Esophagus muscularis mucosa (tissue), 4 donors: ENCODE measurements around the gene KCNQ1. TPM values are rescaled to one million over a fixed set of nuclear protein-coding genes. Genes with fewer than 3 reads are reported as not detected.

Experiments used
- DNase-seq: peaks from one replicate; pipeline ENCODE4 v3.0.0-alpha.2; 2017; ENCODE audit errors: extremely low spot score
- H3K27ac ChIP-seq, 4 donors: fragments of 200-600 bp; sonication (generic); replicated peaks in 1 of 4; 1 replicate in 3 of 4; 2 replicates in 1 of 4; pipeline ENCODE4 v1.5.1; 2016 to 2019; ENCODE audit warnings: mild to moderate bottlenecking in 1 of 4
- H3K27me3 ChIP-seq, 4 donors: fragments of 200-600 bp; sonication (generic); one replicate each; pipeline versions ENCODE4 v1.5.1 to v1.6.0; 2016 to 2019
- H3K36me3 ChIP-seq, 4 donors: fragments of 200-600 bp; sonication (generic); one replicate each; pipeline ENCODE4 v1.5.1; 2016 to 2019
- H3K4me1 ChIP-seq, 4 donors: fragments of 200-600 bp; sonication (generic); one replicate each; pipeline ENCODE4 v1.5.1; 2016 to 2019
- H3K4me3 ChIP-seq, 4 donors: fragments of 200-600 bp; sonication (generic); 1 replicate in 2 of 4; 2 replicates in 2 of 4; pipeline ENCODE4 v1.5.1; 2016 to 2019; ENCODE audit warnings: mild to moderate bottlenecking in 4 of 4, moderate library complexity in 1 of 4
- H3K9me3 ChIP-seq, 4 donors: fragments of 200-600 bp; sonication (generic); 1 replicate in 3 of 4; 2 replicates in 1 of 4; pipeline ENCODE4 v1.5.1; 2016 to 2019
- EP300 ChIP-seq: sonication (generic); formaldehyde crosslinking; IDR thresholded peaks from one replicate; pipeline ENCODE4 v1.6.1; 2017; ENCODE audit warnings: antibody characterized with exemption
- POLR2A ChIP-seq: fragments of 450-650 bp; IDR thresholded peaks from one replicate; pipeline ENCODE4 v1.6.1; 2017; ENCODE audit warnings: antibody characterized with exemption, moderate library complexity, mild to moderate bottlenecking, low read depth
- POLR2AphosphoS5 ChIP-seq, 2 donors: sonication (generic); formaldehyde crosslinking; IDR thresholded peaks; one replicate each; pipeline ENCODE4 v1.6.1; 2017; ENCODE audit warnings: antibody characterized with exemption in 2 of 2
- WGBS: methylation state at CpG from one replicate; pipeline ENCODE4 v1.1.5; 2018; 5-methylcytosine and 5-hydroxymethylcytosine counted together
- intact Hi-C: fragments of 100-400 bp; cut with DNase I; formaldehyde crosslinking; loops from one replicate; pipeline ENCODE4 v1.15.1; 2023
- total RNA-seq, 4 donors: library from RNA; depleted of rRNA; stranded (reverse); fragments of >200 nt; gene quantifications; one replicate each; pipeline versions ENCODE4 v1.1.0 to v1.2.1, GENCODE V29; 2016
- TF ChIP-seq, protein P1 (sequence below), 3 experiments: fragments of 200-600 bp in 2 of 3; fragments of 450-650 bp in 1 of 3; sonication (generic) in 2 of 3; IDR thresholded peaks; one replicate each; pipeline ENCODE4 v1.5.1; 2017 to 2019; ENCODE audit warnings: antibody characterized with exemption in 3 of 3, mild to moderate bottlenecking in 2 of 3, moderate library complexity in 1 of 3

The KCNQ1 gene
- total RNA-seq, 4 donors from 2014 or later: 2.1 to 5.9 (median 4.3) TPM

DNA sequence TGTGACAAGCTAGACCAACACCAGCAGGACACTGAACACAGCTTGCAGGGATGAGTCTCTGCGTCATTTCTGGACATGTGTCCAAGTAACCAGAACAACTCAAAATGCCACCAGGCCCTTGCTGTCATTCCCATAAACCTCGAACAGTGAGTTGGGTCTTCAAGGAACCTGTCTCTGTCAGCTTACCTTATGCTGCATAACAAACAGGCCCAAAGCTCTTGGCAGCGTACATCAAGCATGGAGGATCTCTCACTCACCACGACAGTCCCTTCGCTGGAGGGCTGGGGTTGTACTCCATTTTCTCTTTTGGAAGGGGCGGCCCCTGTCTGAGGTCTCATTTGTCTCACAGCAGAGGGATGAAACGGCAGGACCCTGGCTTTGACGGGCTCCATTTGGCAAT lies 434.0 kb downstream of the KCNQ1 start:
- Histone ChIP-seq H3K4me3 (no peak overlapping the region), H3K9me3 (peaks cover 0 to 7% (median 2%) of the 10 kb centered on the region in 4 donors), H3K27ac (no peak overlapping the region), H3K4me1 (peaks cover 10 to 33% (median 25%) of the 10 kb centered on the region in 4 donors), H3K27me3 (no peaks in the 10 kb centered on the region), H3K36me3 (peaks cover 0 to 24% (median 7%) of the 10 kb centered on the region in 4 donors)
- no peak for TF ChIP-seq POLR2A
- TF ChIP-seq EP300: no peak
- TF ChIP-seq, protein P1, sequence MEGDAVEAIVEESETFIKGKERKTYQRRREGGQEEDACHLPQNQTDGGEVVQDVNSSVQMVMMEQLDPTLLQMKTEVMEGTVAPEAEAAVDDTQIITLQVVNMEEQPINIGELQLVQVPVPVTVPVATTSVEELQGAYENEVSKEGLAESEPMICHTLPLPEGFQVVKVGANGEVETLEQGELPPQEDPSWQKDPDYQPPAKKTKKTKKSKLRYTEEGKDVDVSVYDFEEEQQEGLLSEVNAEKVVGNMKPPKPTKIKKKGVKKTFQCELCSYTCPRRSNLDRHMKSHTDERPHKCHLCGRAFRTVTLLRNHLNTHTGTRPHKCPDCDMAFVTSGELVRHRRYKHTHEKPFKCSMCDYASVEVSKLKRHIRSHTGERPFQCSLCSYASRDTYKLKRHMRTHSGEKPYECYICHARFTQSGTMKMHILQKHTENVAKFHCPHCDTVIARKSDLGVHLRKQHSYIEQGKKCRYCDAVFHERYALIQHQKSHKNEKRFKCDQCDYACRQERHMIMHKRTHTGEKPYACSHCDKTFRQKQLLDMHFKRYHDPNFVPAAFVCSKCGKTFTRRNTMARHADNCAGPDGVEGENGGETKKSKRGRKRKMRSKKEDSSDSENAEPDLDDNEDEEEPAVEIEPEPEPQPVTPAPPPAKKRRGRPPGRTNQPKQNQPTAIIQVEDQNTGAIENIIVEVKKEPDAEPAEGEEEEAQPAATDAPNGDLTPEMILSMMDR (IDR thresholded peaks at IDR 0.05): no peak
- no peak for TF ChIP-seq POLR2AphosphoS5 (IDR thresholded peaks at IDR 0.05)
- DNase-seq: no peak
- 96% methylated on average over 8 of the region's 8 CpGs for WGBS
- intact Hi-C loops: no loop called here

DNA sequence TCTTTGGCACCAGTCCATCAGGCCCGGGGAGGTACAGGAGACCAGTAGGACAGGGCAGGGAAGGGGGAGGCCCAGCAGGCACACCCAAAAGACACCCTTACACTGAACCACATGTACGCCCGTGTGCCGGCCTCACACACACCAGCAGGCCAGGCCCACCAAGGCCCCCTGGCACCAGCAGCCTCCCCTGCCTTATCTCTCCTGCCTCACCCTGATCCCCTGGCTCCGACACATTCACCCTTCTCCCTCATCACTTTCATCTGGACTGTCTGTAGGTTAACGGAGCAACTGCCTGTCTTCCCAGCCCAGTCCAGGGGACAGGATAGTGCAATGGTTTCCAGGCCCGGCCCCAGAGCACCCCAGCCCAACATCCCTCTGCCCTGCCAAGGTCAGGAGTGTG lies 435.8 kb downstream of the KCNQ1 start:
- no peaks in the 10 kb centered on the region for H3K27me3 ChIP-seq
- no peak for DNase-seq
- intact Hi-C loops: loop anchor here (5.0 kb wide), 3 partner anchors 48 to 183 kb away; partner anchors contain the start of gene KCNQ1OT1
- peaks cover 14 to 41% (median 25%) of the 10 kb centered on the region in 4 donors for H3K4me1 ChIP-seq
- H3K9me3 ChIP-seq: peaks cover 0 to 7% (median 0%) of the 10 kb centered on the region in 4 donors
- no peak overlapping the region for H3K27ac ChIP-seq
- H3K4me3 ChIP-seq: no peak overlapping the region
- H3K36me3 ChIP-seq: peaks cover 0 to 21% (median 7%) of the 10 kb centered on the region in 4 donors
- WGBS: 100% methylated on average over 4 of the region's 7 CpGs
- TF ChIP-seq EP300 (no peak), POLR2AphosphoS5 (IDR thresholded peaks at IDR 0.05) (no peak), POLR2A (no peak)
- TF ChIP-seq, protein P1 (IDR thresholded peaks at IDR 0.05): no peak

DNA sequence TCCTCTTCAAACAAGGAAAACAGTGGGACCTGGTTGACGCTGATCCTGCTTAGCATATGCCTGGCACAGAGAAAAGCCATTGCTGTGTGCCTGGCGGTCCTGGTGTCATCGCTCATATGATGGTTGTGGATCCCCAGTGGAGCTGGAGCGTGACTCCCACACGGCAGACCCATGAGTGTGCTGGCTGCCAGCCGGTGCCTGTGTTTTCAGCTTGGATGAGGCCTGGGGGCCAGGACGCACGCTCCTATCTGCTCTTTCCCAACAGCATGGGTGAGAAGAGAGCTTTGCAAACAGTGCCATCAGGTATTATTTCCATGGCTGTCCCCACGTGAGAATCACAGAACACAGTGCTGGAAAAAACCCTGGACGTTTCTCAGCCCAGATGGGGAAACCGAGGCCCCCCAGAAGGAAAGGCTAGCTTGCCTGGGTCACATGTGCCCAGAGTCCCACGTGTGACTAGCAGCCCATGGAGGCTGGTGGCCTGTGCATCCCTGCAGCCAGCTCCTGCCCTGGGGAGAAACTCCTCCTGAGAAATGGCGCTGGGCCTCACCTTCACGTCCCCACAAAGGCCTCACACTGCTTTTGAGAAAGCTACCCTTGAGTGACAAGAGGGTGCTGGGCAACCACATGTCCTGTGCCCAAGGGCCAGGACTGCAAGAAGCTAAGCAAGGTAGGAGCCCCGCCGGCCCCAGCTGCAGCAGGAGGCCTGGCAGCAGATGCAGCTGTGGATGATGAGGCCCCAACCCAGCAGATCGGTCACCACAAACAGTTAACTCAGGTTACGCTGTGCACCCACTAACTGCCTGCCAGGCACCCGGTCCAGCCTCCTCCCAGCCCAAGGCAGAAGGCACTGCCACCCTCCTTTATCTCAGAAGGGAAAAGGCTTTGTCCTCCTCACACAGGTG lies 436.5 kb downstream of the KCNQ1 start:
- TF ChIP-seq POLR2A (no peak), EP300 (no peak), POLR2AphosphoS5 (IDR thresholded peaks at IDR 0.05) (peak in 1 of 2 donors; percentile 20)
- TF ChIP-seq, protein P1 (IDR thresholded peaks at IDR 0.05): no peak
- peaks cover 0 to 21% (median 7%) of the 10 kb centered on the region in 4 donors for H3K36me3 ChIP-seq
- peaks cover 0 to 7% (median 0%) of the 10 kb centered on the region in 4 donors for H3K9me3 ChIP-seq
- peaks cover 17 to 46% (median 29%) of the 10 kb centered on the region in 4 donors for H3K4me1 ChIP-seq
- H3K27me3 ChIP-seq: no peaks in the 10 kb centered on the region
- peak overlapping the region; percentile 38 to 94 (median 41) for H3K27ac ChIP-seq
- H3K4me3 ChIP-seq: peak overlapping the region in 1 of 4 donors; percentile 16
- intact Hi-C loops: loop anchor here (5.0 kb wide), 3 partner anchors 49 to 184 kb away; partner anchors contain the start of gene KCNQ1OT1
- WGBS: 83% methylated on average over 12 of the region's 19 CpGs
- no peak for DNase-seq

DNA sequence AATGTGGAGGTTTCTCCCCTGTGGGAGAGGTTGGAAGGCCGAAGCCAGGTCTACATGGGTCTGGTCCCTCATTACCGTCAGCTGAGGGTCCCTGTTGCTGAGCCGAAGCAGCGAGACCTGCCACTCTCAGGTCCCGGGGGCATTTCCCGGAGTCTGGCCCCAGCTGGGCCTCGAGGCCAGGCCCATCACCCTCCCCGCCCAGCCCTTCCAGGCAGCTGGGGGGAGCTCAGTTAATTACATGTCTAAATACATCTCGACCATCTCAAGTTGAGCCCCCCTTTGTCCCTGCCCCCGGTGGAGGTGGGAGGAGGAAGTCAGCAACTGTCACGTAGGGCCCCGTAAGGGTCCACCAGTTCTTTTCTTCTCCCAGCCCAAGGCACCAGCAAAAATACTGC lies 437.2 kb downstream of the KCNQ1 start:
- no peak for DNase-seq
- peak overlapping the region; percentile 38 to 94 (median 41) for H3K27ac ChIP-seq
- WGBS: 44% methylated on average over 5 of the region's 12 CpGs
- no peaks in the 10 kb centered on the region for H3K27me3 ChIP-seq
- H3K4me1 ChIP-seq: peaks cover 23 to 52% (median 35%) of the 10 kb centered on the region in 4 donors
- intact Hi-C loops: loop anchor here (5.0 kb wide), 3 partner anchors 50 to 185 kb away; partner anchors contain the start of gene KCNQ1OT1
- peaks cover 0 to 21% (median 7%) of the 10 kb centered on the region in 4 donors for H3K36me3 ChIP-seq
- TF ChIP-seq EP300: no peak
- TF ChIP-seq POLR2A: no peak
- no peak for TF ChIP-seq POLR2AphosphoS5 (IDR thresholded peaks at IDR 0.05)
- TF ChIP-seq, protein P1 (IDR thresholded peaks at IDR 0.05): no peak
- peaks cover 0 to 3% (median 0%) of the 10 kb centered on the region in 4 donors for H3K9me3 ChIP-seq
- peak overlapping the region in 2 of 4 donors; percentile 16 to 93 for H3K4me3 ChIP-seq
